ENCODE data around the gene PLAC8. TPM values are rescaled to one million over a fixed set of nuclear protein-coding genes. Genes with fewer than 3 reads are reported as not detected.

Gene PLAC8
- total and polyA plus RNA-seq, 2 of the 8 experiments (the other 6 are each of a cell fraction or from before 2014, with no cell fraction given), result 0.98 to 1.1 TPM

DNA sequence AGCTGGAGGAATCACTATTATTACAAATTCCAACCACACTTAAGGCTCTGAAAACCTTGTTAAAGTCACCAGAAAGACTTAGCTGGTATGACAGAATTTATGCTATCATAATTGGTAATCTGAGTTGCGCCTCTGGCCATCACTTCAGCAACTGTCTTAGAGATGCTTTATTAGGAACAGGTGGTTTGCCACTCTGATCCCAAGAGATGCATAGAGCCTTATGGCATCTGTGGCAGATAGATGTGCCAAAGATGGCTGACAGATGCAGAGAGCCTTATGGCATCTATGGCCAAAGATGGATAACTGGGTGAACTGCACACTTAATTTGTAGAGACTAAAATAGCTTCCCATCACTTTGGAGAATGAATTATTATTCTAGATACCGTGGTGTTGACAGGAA, 32.3 kb upstream of the PLAC8 start (continued):
- TF ChIP-seq, protein P1, sequence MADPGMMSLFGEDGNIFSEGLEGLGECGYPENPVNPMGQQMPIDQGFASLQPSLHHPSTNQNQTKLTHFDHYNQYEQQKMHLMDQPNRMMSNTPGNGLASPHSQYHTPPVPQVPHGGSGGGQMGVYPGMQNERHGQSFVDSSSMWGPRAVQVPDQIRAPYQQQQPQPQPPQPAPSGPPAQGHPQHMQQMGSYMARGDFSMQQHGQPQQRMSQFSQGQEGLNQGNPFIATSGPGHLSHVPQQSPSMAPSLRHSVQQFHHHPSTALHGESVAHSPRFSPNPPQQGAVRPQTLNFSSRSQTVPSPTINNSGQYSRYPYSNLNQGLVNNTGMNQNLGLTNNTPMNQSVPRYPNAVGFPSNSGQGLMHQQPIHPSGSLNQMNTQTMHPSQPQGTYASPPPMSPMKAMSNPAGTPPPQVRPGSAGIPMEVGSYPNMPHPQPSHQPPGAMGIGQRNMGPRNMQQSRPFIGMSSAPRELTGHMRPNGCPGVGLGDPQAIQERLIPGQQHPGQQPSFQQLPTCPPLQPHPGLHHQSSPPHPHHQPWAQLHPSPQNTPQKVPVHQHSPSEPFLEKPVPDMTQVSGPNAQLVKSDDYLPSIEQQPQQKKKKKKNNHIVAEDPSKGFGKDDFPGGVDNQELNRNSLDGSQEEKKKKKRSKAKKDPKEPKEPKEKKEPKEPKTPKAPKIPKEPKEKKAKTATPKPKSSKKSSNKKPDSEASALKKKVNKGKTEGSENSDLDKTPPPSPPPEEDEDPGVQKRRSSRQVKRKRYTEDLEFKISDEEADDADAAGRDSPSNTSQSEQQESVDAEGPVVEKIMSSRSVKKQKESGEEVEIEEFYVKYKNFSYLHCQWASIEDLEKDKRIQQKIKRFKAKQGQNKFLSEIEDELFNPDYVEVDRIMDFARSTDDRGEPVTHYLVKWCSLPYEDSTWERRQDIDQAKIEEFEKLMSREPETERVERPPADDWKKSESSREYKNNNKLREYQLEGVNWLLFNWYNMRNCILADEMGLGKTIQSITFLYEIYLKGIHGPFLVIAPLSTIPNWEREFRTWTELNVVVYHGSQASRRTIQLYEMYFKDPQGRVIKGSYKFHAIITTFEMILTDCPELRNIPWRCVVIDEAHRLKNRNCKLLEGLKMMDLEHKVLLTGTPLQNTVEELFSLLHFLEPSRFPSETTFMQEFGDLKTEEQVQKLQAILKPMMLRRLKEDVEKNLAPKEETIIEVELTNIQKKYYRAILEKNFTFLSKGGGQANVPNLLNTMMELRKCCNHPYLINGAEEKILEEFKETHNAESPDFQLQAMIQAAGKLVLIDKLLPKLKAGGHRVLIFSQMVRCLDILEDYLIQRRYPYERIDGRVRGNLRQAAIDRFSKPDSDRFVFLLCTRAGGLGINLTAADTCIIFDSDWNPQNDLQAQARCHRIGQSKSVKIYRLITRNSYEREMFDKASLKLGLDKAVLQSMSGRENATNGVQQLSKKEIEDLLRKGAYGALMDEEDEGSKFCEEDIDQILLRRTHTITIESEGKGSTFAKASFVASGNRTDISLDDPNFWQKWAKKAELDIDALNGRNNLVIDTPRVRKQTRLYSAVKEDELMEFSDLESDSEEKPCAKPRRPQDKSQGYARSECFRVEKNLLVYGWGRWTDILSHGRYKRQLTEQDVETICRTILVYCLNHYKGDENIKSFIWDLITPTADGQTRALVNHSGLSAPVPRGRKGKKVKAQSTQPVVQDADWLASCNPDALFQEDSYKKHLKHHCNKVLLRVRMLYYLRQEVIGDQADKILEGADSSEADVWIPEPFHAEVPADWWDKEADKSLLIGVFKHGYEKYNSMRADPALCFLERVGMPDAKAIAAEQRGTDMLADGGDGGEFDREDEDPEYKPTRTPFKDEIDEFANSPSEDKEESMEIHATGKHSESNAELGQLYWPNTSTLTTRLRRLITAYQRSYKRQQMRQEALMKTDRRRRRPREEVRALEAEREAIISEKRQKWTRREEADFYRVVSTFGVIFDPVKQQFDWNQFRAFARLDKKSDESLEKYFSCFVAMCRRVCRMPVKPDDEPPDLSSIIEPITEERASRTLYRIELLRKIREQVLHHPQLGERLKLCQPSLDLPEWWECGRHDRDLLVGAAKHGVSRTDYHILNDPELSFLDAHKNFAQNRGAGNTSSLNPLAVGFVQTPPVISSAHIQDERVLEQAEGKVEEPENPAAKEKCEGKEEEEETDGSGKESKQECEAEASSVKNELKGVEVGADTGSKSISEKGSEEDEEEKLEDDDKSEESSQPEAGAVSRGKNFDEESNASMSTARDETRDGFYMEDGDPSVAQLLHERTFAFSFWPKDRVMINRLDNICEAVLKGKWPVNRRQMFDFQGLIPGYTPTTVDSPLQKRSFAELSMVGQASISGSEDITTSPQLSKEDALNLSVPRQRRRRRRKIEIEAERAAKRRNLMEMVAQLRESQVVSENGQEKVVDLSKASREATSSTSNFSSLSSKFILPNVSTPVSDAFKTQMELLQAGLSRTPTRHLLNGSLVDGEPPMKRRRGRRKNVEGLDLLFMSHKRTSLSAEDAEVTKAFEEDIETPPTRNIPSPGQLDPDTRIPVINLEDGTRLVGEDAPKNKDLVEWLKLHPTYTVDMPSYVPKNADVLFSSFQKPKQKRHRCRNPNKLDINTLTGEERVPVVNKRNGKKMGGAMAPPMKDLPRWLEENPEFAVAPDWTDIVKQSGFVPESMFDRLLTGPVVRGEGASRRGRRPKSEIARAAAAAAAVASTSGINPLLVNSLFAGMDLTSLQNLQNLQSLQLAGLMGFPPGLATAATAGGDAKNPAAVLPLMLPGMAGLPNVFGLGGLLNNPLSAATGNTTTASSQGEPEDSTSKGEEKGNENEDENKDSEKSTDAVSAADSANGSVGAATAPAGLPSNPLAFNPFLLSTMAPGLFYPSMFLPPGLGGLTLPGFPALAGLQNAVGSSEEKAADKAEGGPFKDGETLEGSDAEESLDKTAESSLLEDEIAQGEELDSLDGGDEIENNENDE (IDR thresholded peaks at IDR 0.05; ENCODE audit: insufficient replicate concordance, low read length), result no peak
- TF ChIP-seq, protein P2, sequence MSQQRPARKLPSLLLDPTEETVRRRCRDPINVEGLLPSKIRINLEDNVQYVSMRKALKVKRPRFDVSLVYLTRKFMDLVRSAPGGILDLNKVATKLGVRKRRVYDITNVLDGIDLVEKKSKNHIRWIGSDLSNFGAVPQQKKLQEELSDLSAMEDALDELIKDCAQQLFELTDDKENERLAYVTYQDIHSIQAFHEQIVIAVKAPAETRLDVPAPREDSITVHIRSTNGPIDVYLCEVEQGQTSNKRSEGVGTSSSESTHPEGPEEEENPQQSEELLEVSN (IDR thresholded peaks at IDR 0.05), result no peak
- no peak for TF ChIP-seq BCL11A (IDR thresholded peaks at IDR 0.05; ENCODE audit: low read depth in 2 of 2, low read length in 2 of 2)
